Measurements from ENCODE around the gene TNP2.

GRCh38 chr16:11290102-11290893 lies 21.2 kb upstream of the TNP2 start:
- TF ChIP-seq CTCF (IDR thresholded peaks at IDR 0.05) (no peak), POLR2A (IDR thresholded peaks at IDR 0.05) (no peak), POLR2AphosphoS5 (IDR thresholded peaks at IDR 0.05) (no peak)
